GM18909 (cell line): ENCODE measurements around the gene GPC5.
"Not testable (repeated sequence)": the region's sequence is repeated elsewhere in the genome, so short reads cannot be mapped to it uniquely, and the experiment has no call there.

Experiments
- ATAC-seq: cut with Tn5 transposase; IDR thresholded peaks from one replicate; pipeline ENCODE4 v1.9.1; 2021; ENCODE audit warnings: mild to moderate bottlenecking; ENCODE audit not compliant: unreplicated experiment, poor library complexity

The GPC5 gene

DNA sequence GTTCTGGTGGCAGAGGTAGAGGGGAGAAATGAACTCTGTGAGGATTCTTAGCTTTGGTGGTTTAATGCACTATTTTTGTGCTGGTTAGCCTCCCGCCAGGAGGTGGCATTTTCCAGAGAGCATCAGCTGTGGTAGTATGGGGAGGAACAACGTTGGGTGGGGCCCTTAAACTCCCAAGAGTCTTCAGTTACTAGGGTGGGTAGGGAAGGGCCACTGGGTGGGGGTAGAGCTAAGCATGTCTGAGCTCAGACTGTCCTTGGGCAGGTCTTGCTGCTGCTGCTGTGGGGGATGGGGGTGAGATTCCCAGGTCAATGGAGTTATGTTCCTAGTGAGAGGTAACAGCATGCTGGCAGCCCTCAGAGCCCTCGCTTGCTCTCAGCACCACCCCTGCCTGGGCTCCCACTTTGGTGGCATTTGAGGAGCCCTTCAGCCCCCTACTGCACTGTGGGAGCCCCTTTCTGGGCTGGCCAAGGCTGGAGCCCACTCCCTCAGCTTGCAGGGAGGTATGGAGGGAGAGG, 897.8 kb downstream of the GPC5 start:
- not testable (repeated sequence) for ATAC-seq

DNA sequence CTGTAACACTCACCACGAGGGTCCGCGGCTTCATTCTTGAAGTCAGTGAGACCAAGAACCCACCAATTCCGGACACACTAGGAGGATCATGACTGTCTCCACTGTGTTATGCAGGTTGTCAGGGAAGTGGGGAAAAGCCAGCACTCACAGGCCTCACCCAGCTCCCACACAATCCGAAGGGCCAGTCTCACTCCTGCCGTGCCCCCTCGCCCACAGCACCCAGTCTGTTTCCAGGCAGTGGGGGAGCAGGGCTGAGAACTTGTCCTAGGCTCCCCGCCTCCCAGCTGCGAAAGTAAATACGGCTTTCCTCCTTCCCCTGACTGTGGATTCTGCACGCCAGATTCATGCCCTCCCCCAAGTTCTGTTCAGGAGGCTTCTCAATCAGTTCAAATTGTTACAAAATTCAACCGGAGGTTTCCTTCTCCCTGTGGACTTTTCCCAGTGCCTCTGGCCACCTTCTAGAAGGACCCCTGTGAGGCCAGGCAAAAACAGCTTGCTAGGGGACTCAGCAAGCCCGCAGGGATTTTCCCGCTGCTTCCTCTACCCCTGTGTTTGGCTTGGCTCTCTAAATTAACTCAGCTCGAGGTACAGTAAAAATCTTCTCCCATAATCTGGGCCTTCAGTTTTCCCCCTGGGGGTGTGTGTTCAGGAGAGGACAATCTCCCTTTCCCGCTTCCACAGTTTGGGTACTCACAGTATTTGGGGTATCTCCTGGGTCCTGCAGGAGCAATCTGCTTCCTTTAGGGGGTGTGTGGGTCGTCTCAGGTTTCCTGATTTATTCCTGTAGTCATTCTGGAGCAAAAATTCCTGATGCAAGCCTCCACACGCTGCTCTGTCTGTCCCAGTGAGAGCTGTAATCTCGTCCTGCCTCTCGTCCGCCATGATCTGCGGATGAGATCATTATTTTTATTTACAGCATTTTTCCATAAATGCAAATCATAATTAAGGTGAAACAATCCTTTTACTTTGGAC, 899.8 kb downstream of the GPC5 start:
- ATAC-seq = no peak

DNA sequence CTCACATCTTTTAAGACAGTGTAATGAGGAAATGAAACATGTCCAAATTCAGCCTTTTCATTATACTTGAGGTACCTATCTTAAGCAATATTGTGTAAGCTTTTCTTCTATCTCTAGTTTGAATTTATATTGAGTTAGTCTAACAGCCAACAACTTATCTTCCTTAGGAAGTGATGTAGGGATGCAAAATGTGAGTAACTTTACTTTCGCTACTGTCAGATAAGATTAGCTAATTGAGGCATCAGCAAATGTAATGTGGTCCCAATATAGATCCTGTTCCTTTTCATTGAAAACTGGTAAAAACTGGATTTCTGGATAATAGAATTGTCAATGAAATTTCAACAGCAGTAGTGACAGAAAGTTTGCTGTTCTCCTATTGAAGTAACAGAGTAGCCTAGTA, 902.2 kb downstream of the GPC5 start:
- no peak for ATAC-seq

DNA sequence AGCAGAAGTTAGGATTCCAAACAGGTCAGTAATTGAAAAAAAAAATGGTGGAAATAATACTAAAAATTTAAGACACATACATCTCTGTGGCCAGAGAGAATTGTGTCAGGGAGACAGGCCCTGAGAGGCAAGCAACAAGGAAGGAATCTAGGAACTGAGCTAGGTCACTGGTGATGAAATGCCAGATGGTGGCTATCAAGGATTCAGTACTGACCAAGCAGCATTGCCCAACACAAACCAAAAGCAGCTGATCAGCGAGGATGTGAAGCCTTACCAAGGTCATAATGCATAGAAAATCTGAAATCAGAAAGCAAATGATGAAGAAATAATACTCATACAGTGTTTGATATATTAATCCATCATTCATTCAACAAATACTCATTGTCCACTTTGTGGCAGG, 905.0 kb downstream of the GPC5 start:
- ATAC-seq = no peak

DNA sequence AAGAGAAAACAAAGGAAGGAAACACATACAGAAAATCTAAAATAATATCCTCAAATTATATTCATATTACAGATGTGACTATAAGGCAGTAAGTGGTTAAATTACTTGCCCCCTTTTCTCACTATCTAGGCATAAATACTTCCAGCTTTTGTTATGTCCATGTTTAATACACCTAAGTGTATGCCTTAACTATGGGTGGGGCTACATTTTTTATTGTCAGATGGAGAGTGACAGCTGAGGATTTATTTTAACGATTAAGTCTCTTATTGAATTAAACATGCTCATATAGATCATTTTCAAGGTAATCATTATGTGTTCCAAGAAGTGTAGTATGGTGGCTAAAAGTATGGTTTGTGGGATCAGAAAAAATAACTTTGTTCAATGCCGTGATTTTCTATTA, 909.3 kb downstream of the GPC5 start:
- ATAC-seq = no peak

DNA sequence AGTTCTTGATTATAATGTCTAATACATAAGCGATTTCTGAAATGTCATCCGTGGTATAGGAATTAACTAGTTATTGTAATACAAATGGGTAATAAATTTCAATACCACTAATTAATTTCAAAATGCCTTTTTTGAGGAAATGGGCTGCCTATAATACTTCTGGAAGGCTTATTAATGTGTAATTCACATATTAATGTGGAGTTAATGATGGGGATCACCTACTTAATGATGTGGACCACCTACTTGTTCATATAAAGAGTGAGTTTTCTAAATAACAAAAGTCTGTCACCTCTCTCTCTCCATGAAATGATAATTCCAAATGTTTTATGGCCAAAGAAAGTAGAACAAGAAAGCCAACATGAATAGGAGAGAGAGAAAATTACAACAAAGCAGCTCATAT, 914.4 kb downstream of the GPC5 start:
- no peak for ATAC-seq

DNA sequence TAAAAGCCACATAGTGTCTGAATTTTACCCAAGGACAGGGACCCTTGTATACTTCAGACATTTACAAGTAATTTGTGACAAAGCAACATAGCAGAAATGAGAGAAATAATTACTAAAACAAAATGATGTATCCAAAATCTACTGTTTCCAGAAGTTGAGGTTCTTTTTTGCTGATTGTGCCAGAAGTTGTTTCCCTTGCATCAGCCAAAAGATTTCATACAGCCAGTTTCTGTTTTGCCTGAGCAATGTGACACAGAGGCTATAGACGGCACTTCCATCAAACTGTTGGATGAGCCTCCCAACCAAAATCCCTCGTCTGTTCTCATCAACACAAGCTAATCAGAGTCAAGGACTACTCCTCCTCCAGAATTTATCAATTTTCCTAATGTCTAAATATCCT, 915.0 kb downstream of the GPC5 start:
- ATAC-seq = no peak

DNA sequence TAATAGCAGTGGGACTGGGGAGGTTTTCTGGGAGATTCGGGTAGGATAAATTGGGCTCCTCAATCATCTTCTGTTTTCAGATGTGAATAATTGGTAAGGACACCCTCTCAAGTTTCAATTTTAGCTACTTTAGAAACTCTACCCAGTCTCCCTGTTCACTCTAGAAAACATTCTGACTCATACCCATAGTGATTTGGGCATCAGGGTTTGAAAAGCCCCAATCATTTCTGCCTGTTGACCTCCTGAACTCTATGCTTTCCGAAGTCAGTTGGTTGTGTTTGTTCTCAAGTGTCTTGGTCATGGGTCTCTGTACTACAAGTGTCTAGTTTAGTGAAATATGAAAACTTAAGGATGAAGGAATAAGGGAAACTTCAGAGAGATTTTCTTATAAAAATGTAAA, 916.8 kb downstream of the GPC5 start:
- ATAC-seq = no peak

DNA sequence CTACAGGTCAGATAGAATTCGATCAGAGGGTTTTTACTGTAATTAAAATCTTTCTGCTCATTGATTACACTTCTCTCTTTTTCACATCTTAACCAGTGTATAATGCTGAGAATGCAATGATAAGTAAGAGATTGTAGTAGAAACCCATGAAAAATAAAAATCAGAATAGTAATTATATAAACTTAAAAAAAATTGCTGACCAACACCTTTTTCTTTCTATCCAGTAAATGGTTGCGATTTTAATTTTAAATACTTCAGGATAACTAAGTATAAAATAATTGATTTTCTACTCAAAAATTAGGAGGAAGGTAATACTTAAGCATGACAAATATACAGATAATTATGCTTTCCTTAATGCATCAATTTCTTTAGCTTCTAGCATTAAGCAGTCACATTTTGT, 917.6 kb downstream of the GPC5 start:
- ATAC-seq = no peak

DNA sequence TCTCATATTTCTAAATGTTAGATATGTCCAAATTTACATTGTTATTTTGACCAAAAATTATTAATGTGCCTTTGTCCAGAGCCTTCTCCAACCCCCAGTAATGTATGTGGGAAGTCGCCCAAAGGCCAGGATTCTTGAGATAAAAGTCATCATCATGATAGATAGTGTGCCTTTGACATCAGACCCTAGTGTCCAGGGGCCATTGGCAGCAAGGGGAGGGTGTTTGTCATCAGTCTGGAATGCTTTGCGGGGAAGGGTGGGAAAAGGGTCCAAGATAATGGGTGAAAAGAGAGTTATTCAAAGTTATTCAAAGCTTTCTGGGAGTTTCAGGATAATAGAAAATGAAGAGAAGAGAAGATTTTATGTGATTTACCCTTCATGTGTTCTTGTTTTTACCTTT, 918.6 kb downstream of the GPC5 start:
- no peak for ATAC-seq

DNA sequence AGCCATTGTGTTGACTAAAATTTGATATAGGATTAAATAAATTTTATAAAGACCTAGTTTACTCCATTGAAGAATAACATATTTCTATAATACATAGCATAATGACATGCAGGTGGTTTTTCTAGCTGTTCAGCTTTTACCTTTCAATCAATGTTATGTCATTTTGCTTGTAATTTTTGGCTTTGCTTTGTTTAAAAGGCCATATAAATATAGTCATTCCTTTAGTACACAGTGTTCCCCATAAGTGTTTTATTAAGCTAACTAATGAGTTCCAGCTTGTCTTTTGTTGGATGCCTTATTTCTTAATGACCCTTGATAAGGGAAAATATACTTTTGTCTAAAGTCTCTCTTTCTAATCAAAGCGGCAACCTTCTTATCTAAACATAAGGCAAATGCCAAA, 921.9 kb downstream of the GPC5 start:
- ATAC-seq = no peak

DNA sequence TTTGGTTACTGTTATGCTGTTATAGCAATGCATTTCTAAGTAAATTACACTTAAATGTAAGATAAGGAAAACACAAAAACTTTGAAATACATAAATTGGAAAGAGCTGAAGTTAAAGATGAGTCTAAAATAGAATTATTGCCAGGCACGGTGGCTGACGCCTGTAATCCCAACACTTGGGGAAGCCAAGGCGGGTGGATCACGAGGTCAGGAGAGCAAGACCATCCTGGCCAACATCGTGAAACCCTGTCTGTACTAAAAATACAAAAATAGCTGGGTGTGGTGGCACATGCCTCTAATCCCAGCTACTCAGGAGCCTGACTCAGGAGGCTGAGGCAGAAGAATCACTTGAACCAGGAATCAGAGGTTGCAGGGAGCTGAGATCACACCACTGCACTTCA, 922.8 kb downstream of the GPC5 start:
- ATAC-seq = no peak

DNA sequence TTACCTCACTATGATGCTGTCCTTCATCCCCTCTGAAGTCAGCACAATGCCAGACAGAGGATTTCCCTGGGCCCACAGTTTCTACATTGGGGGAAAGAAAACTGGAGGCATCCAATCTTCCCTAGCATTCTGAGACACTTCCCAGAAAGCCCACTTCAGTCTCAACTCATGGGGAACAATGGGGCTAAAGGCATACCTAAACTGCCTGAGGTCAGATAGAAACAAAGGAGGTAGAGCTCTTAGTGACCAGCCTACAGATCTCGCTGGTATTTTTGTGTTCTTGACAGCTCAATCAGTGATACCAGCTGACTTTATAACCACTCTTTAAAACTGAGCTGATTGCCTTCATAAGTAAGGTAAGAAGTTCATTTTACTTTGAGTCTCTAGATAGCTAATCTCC, 947.2 kb downstream of the GPC5 start:
- no peak for ATAC-seq

DNA sequence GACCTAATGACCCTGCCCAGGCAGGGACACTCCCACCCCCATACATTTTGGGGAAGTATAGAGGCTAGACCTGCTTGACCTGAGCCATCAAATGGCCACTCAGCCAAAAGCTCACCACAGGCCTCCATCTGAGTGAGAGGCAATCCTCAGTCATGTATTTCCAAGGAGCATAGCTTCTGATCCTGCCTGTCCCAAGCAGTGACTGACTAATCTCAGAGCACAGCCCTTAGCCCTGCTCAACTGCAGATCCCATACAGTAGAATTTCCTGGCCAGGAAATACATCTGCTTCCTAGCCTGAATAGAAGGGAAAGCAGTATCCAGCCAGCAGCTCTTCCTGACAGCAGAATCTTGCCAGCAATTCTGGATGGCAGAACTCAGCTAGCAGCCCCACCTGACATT, 947.6 kb downstream of the GPC5 start:
- ATAC-seq = no peak

DNA sequence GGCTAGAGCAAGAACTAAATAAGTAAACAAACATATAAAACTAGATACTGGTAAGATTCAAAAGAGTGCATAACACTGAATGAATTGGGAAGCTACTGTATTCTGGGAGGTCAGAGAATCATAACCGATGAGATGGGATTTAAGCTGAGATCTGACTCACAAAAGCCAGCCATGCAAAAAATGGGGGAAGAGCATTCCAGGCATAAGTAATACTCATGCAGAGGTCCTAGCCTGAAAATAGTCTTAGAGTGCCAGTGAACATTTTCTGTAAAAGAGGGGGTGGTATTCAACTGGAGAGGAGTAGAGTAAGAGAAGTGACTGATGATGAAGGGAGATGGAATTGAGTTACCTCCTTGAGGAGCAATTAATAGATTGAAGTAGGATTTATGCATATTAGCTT, 956.2 kb downstream of the GPC5 start:
- no peak for ATAC-seq

DNA sequence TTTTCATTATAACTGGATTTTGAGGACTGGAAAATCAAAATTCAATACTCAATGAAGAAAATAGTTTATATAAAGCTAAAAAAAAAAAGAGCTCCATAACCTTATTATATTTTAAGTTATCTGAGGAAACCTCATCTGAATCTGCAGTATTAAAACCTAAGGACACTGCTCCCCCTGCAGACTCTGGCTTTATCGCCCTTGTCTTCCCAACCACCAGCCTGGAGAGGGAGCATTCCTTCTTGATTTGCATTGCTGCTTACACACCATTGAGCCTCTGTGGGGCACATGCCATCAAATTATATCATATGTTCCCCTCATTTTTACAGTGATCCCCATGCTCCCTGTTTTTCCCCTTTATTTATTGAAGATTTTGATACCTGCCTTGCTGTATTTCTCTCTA, 956.8 kb downstream of the GPC5 start:
- ATAC-seq = no peak

DNA sequence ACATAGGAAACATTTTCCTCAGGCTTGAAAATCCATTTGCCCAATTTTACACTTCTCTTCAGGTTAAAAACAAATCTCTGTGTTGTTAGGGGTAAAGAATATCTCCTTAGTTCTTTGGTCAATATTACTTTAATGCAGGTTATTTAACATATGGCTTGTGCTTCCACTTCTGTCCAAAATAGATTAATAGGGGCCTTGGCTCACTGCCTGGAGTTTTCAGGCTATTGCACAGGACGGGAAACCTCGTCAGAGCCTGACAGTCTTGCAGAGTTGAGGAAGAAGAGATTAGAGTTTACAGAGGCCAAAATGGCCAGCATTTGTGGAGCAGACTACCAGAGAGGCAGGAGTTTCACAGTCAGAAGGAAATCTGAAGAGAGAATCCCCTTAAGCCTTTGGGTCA, 964.3 kb downstream of the GPC5 start:
- no peak for ATAC-seq

DNA sequence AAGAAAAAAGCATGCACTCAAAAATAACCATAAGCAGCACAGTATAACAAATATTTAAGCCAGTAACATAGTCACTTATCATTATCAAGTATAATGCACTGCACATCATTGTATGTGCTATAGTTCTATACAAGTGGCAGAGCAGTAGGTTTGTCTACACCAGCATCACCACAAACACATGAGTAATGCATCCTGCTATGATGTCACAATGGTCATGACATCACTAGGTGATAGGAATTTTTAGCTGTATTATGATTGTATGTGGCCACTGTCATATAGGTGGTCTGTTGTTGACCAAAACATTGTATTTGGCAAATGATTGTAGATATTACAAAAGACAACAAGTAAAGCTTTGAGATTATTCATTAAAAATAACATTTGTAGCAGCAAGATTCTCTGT, 967.5 kb downstream of the GPC5 start:
- ATAC-seq = no peak

DNA sequence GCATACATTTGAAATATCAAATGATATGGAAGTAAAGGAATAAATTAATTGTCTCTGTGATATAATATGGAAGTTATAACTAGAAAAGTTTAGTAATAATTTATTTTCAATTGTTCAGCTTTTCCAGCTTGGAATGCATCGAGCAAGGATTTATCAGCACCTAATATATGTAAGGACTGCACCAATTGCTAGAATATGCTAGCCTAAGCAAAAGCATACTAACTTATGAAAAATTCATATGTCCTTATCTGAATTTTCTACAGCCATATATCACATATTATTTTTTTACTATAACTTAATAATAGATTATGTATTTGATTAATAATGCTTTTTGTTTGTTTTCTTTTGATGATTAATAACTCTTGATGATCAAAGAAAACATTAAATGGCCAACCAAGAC, 979.0 kb downstream of the GPC5 start:
- no peak for ATAC-seq

DNA sequence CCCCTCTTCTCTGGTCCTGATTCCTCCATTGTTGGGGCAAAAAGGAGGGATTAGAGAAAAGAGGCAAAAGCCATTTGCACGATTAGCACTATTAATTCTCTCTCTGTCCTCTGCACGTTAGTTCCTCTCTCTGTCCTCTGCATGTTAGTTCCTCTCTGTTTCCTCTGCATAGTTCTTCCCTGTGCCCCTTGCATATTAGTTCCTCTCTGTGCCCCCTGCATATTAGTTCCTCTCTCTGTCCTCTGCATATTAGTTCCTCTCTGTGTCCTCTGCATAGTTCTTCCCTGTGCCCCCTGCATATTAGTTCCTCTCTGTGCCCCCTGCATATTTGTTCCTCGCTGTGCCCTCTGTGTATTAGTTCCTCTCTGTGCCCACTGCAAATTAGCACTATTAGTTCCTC, 981.0 kb downstream of the GPC5 start:
- no peak for ATAC-seq

DNA sequence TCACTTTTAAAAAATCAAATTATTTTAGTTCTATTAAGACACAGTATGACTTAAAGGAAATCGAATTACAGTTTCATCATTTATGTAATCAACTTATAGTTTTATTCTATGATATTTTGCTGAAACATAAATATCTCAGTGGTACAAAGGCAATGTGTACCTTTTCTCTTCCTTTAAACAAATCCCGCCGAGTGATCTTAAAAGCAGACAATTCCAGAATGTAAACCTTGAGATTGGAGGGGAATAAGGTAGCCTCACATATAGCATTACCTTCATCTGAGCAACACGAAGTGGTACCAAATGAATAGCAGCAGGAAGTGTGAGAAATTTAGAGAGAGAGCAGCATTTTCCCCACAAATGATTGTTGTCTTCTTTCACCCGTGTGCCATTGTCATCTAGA, 986.0 kb downstream of the GPC5 start:
- no peak for ATAC-seq

DNA sequence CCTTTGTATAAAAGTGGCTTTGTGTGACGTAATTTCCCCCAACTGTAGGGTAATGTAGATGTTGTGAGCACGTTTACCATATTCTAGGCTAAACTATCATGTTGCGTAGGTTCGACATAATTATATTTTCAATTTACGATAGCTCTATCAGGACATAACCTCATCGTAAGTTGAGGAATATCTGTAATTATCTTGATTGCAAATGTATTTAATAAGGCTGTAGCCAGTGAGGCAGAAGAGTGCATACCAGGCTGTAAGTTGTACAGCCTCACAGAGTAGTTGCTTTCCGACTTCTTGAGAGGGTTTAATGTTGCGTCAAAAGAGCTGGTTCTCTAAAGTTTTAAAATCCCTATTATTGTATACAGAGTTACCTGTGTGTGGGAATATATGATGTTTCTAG, 988.8 kb downstream of the GPC5 start:
- ATAC-seq = no peak
